ENCODE data around the gene HPN. TPM values are rescaled to one million over a fixed set of nuclear protein-coding genes. Genes with fewer than 3 reads are reported as not detected.

HPN gene
- total RNA-seq, 1 donor from 2014 or later = 36.4 TPM

DNA sequence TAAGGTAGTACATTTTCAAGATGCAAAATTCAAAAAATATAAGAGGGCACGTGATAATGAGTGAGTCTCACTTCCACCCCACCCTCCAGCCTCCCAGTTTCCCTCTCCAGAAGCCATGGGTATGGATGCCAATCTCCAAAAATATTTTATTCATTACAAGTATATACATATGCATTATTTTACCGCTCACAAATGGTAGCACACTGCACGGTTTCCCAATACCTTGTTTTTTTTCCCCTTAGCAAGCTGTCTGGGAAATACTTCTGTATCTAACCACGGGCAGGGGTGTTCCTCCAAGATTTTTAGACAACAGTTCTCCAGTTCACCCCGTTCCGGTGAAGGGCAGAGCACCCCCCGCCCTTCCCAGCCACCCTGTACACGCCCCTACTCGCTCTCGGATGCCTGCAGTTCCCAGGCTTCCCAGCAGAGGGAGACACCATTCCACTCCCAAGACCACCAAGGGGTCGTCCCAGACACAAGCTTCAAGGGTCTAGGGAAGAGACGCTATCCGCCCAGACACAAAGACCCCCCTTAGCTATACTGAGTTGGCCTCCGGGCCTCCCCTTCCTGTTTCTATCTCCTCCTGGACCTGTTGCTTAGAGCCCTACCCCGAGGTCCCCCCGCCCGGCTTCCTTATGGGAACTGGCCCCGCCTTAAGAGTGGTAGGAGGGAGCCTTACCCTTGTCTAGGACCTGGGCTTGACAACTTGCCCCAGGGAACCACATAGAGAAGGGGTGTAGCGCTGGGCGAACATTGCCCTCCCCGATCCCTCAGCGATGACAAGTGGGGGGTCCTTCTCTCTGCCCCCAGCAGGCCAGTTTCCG is 73.0 kb downstream of the HPN start:
- ATAC-seq (peak; percentile 77), DNase-seq (peak; percentile 84)
- peak overlapping the region; percentile 71 for H3K27ac ChIP-seq
- peak overlapping the region; percentile 44 for H3K4me3 ChIP-seq
- peaks cover 14% of the 10 kb centered on the region for H3K4me1 ChIP-seq
- intact Hi-C loops (cut with DNase I) = no loop called here
- no peaks in the 10 kb centered on the region for H3K9me3 ChIP-seq
- TF ChIP-seq, protein P1, sequence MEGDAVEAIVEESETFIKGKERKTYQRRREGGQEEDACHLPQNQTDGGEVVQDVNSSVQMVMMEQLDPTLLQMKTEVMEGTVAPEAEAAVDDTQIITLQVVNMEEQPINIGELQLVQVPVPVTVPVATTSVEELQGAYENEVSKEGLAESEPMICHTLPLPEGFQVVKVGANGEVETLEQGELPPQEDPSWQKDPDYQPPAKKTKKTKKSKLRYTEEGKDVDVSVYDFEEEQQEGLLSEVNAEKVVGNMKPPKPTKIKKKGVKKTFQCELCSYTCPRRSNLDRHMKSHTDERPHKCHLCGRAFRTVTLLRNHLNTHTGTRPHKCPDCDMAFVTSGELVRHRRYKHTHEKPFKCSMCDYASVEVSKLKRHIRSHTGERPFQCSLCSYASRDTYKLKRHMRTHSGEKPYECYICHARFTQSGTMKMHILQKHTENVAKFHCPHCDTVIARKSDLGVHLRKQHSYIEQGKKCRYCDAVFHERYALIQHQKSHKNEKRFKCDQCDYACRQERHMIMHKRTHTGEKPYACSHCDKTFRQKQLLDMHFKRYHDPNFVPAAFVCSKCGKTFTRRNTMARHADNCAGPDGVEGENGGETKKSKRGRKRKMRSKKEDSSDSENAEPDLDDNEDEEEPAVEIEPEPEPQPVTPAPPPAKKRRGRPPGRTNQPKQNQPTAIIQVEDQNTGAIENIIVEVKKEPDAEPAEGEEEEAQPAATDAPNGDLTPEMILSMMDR (IDR thresholded peaks at IDR 0.05) = peak; percentile 98
- H3K27me3 ChIP-seq = no peaks in the 10 kb centered on the region
- no peaks in the 10 kb centered on the region for H3K36me3 ChIP-seq

DNA sequence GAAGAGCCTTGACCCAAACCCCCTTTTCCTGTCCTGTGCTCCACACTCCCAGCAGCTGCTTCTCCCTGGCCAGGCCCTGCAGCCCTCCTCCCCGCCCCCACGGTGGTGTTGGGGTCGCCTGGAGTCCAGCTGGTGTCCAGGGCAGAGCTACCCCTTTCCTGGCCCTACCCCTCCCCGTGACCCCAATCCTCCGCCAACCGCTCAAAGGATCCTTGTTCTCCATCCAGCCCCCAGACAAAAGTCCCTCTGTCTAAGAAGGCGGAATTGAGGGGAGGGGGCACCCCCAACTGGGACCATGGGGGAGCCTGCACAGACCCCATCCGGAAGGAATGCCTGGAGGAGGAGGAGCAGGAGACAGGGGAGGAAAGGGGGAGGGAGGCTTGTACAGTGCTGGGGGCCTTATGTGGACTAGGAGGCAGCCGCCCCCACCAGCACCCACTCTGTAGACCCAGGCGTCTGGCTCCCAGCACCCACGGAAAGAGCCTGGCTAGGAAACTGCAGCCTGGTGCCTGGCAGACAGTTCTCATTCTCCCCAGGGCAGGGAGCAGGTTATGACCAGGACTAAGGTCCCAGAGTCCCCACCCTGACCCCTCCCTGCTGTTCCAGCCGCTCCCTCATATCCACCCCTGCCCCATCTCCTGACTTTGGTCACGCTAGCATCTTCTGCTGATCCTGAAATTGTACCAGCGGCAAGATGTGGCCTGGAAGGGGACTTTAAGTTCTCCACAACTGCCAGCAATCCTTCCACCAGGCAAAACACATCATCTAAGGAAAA is 73.8 kb downstream of the HPN start, which contains the start of gene FXYD3:
Gene FXYD3, plus strand, starts transcription at position 647 of the 775 bp plus-strand sequence. CDS start 3,554 bp downstream, outside the sequence.
- Histone ChIP-seq H3K36me3 (no peaks in the 10 kb centered on the region), H3K27ac (peak within 1 kb of the TSS; percentile 71), H3K27me3 (no peaks in the 10 kb centered on the region), H3K4me3 (peak within 1 kb of the TSS; percentile 44), H3K4me1 (peaks cover 22% of the 10 kb centered on the region), H3K9me3 (no peaks in the 10 kb centered on the region)
- DNase-seq = no peak
- TF ChIP-seq, protein P1 (IDR thresholded peaks at IDR 0.05) = no peak
- ATAC-seq = no peak
- intact Hi-C loops (cut with DNase I) = no loop called here

Other genes with a start within 250 kb of the HPN start
- 4.8 TPM for gene ZNF30, start 114.8 kb upstream of the HPN start, total RNA-seq
- gene ZNF792, start 77.5 kb upstream of the HPN start, total RNA-seq = 11.5 TPM
- gene GRAMD1A, start 41.4 kb upstream of the HPN start, total RNA-seq = 107 TPM
- 8.7 TPM for gene SCN1B, start 11.3 kb upstream of the HPN start, total RNA-seq
- gene FXYD3, start 74.1 kb downstream of the HPN start, total RNA-seq = 145 TPM
- 6.7 TPM for gene LGI4, start 93.3 kb downstream of the HPN start, total RNA-seq
- 67.6 TPM for gene FXYD1, start 97.1 kb downstream of the HPN start, total RNA-seq
- gene FXYD7, start 101.5 kb downstream of the HPN start, total RNA-seq = 0.61 TPM
- gene FXYD5, start 113.0 kb downstream of the HPN start, total RNA-seq = 124 TPM
- not detected for gene FAM187B, start 187.0 kb downstream of the HPN start, total RNA-seq
- 79.1 TPM for gene LSR, start 207.3 kb downstream of the HPN start, total RNA-seq
- 152 TPM for gene USF2, start 227.2 kb downstream of the HPN start, total RNA-seq
- gene HAMP, start 240.8 kb downstream of the HPN start, total RNA-seq = 1.5 TPM